ENCODE data around the gene TP63.

The TP63 gene

DNA sequence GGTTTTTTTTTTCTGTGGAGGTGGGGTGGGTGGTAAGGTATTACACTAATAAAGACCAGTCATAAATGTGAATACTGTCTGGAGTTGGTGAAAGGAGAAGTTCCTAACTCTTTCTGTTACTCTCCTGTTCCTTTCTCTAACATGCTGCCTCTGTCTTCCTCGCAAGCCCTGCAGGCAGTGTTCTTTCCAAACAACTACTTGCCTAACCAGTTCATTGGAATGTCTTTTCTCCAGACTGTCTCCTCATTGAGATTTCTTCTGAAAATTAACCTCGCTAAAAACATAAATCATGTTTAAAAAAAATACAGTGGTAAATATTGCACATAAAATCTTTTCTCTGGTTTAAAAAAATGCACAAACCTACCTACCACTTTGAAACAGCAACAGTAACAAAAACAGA is 135.2 kb downstream of the TP63 start:
- no peak for ATAC-seq
- TF ChIP-seq, protein P1, sequence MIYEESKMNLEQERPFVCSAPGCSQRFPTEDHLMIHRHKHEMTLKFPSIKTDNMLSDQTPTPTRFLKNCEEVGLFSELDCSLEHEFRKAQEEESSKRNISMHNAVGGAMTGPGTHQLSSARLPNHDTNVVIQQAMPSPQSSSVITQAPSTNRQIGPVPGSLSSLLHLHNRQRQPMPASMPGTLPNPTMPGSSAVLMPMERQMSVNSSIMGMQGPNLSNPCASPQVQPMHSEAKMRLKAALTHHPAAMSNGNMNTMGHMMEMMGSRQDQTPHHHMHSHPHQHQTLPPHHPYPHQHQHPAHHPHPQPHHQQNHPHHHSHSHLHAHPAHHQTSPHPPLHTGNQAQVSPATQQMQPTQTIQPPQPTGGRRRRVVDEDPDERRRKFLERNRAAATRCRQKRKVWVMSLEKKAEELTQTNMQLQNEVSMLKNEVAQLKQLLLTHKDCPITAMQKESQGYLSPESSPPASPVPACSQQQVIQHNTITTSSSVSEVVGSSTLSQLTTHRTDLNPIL (CRISPR knock-in tag; IDR thresholded peaks at IDR 0.05; ENCODE audit: low read depth) = no peak
- TF ChIP-seq ZFP3 (CRISPR knock-in tag; IDR thresholded peaks at IDR 0.05) (no peak), ZC3H10 (CRISPR knock-in tag; IDR thresholded peaks at IDR 0.05) (no peak), SNAI2 (CRISPR knock-in tag; IDR thresholded peaks at IDR 0.05) (no peak), CSDC2 (CRISPR knock-in tag; IDR thresholded peaks at IDR 0.05) (no peak), TCF4 (CRISPR knock-in tag; IDR thresholded peaks at IDR 0.05; ENCODE audit: borderline replicate concordance) (no peak), GLIS3 (CRISPR knock-in tag; IDR thresholded peaks at IDR 0.05) (no peak), PPARA (CRISPR knock-in tag; IDR thresholded peaks at IDR 0.05; ENCODE audit: borderline replicate concordance) (no peak), ISL1 (CRISPR knock-in tag; IDR thresholded peaks at IDR 0.05) (no peak)
- TF ChIP-seq, protein P2, sequence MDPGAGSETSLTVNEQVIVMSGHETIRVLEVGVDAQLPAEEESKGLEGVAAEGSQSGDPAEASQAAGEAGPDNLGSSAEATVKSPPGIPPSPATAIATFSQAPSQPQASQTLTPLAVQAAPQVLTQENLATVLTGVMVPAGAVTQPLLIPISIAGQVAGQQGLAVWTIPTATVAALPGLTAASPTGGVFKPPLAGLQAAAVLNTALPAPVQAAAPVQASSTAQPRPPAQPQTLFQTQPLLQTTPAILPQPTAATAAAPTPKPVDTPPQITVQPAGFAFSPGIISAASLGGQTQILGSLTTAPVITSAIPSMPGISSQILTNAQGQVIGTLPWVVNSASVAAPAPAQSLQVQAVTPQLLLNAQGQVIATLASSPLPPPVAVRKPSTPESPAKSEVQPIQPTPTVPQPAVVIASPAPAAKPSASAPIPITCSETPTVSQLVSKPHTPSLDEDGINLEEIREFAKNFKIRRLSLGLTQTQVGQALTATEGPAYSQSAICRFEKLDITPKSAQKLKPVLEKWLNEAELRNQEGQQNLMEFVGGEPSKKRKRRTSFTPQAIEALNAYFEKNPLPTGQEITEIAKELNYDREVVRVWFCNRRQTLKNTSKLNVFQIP (CRISPR knock-in tag; IDR thresholded peaks at IDR 0.05; ENCODE audit: borderline replicate concordance, low read depth) = no peak
- TF ChIP-seq, protein P3, sequence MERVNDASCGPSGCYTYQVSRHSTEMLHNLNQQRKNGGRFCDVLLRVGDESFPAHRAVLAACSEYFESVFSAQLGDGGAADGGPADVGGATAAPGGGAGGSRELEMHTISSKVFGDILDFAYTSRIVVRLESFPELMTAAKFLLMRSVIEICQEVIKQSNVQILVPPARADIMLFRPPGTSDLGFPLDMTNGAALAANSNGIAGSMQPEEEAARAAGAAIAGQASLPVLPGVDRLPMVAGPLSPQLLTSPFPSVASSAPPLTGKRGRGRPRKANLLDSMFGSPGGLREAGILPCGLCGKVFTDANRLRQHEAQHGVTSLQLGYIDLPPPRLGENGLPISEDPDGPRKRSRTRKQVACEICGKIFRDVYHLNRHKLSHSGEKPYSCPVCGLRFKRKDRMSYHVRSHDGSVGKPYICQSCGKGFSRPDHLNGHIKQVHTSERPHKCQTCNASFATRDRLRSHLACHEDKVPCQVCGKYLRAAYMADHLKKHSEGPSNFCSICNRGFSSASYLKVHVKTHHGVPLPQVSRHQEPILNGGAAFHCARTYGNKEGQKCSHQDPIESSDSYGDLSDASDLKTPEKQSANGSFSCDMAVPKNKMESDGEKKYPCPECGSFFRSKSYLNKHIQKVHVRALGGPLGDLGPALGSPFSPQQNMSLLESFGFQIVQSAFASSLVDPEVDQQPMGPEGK (CRISPR knock-in tag; IDR thresholded peaks at IDR 0.05; ENCODE audit: borderline replicate concordance) = no peak

DNA sequence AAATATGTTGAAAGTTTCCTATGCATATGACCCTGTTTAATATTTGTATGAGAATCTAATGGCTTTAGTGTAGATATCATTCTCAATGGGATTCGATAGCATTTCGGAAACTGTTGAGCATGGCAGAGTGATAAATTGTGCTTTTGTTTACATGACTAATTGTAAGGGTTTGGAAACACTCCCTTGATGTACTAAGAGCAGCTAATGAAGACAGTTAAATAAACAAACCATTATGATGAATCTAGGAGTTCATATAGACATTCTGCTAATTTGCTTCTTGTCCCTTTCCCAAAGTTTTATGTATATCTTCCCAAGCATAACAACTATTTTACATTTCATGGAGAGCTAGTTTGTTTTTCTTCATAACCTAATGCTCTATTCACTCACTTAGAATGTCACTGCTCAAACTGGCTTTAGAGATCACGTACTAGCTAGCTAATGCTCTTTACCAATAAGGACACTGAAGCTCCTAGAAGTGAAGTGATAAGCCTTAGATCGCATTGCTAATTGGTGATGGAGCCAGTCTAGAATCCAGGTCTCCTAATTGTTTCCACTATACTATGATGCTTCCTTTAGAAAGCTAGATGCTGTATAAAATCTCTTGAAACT is 140.8 kb downstream of the TP63 start:
- no peak for ATAC-seq
- TF ChIP-seq GLIS3 (CRISPR knock-in tag; IDR thresholded peaks at IDR 0.05) = no peak
- TF ChIP-seq, protein P2 (CRISPR knock-in tag; IDR thresholded peaks at IDR 0.05; ENCODE audit: borderline replicate concordance, low read depth) = no peak
- TF ChIP-seq ESRRG (CRISPR knock-in tag; IDR thresholded peaks at IDR 0.05) = no peak
- no peak for TF ChIP-seq ISL1 (CRISPR knock-in tag; IDR thresholded peaks at IDR 0.05)
- TF ChIP-seq, protein P4, sequence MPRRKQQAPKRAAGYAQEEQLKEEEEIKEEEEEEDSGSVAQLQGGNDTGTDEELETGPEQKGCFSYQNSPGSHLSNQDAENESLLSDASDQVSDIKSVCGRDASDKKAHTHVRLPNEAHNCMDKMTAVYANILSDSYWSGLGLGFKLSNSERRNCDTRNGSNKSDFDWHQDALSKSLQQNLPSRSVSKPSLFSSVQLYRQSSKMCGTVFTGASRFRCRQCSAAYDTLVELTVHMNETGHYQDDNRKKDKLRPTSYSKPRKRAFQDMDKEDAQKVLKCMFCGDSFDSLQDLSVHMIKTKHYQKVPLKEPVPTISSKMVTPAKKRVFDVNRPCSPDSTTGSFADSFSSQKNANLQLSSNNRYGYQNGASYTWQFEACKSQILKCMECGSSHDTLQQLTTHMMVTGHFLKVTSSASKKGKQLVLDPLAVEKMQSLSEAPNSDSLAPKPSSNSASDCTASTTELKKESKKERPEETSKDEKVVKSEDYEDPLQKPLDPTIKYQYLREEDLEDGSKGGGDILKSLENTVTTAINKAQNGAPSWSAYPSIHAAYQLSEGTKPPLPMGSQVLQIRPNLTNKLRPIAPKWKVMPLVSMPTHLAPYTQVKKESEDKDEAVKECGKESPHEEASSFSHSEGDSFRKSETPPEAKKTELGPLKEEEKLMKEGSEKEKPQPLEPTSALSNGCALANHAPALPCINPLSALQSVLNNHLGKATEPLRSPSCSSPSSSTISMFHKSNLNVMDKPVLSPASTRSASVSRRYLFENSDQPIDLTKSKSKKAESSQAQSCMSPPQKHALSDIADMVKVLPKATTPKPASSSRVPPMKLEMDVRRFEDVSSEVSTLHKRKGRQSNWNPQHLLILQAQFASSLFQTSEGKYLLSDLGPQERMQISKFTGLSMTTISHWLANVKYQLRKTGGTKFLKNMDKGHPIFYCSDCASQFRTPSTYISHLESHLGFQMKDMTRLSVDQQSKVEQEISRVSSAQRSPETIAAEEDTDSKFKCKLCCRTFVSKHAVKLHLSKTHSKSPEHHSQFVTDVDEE (CRISPR knock-in tag; IDR thresholded peaks at IDR 0.05) = no peak
- no peak for TF ChIP-seq ZNF565 (CRISPR knock-in tag; conservative IDR thresholded peaks at IDR 0.05; ENCODE audit: low read depth)
- no peak for TF ChIP-seq ZFP3 (CRISPR knock-in tag; IDR thresholded peaks at IDR 0.05)
- no peak for TF ChIP-seq ZC3H10 (CRISPR knock-in tag; IDR thresholded peaks at IDR 0.05)
- no peak for TF ChIP-seq RARB (CRISPR knock-in tag; IDR thresholded peaks at IDR 0.05)
- TF ChIP-seq PPARA (CRISPR knock-in tag; IDR thresholded peaks at IDR 0.05; ENCODE audit: borderline replicate concordance) = no peak
- TF ChIP-seq OSR1 (CRISPR knock-in tag; IDR thresholded peaks at IDR 0.05) = no peak
- TF ChIP-seq SNAI2 (CRISPR knock-in tag; IDR thresholded peaks at IDR 0.05) = no peak
- TF ChIP-seq, protein P1 (CRISPR knock-in tag; IDR thresholded peaks at IDR 0.05; ENCODE audit: low read depth) = no peak

DNA sequence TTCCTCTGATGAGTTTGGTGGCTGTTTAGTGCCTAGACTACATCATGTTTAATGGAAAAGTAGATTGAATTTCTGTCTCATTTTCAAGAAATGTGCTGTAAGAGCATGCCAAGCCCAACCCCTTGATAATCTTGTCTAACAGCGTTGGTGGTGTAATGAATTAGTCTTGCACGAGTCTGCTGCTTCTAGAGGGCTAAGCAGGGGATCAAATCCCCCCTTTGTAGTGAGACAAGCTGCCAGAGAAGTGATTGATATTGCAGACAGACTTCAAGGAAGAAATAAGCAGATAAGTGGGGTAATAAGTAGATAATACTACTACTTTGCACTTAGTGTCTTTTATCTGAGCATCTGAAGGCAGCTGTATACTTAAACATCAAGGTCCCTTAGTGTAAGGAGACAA is 141.4 kb downstream of the TP63 start:
- no peak for ATAC-seq
- TF ChIP-seq ZFP3 (CRISPR knock-in tag; IDR thresholded peaks at IDR 0.05) (no peak), TCF4 (CRISPR knock-in tag; IDR thresholded peaks at IDR 0.05; ENCODE audit: borderline replicate concordance) (no peak), ZNF70 (CRISPR knock-in tag; IDR thresholded peaks at IDR 0.05) (no peak), SNAI2 (CRISPR knock-in tag; IDR thresholded peaks at IDR 0.05) (no peak), GLIS3 (CRISPR knock-in tag; IDR thresholded peaks at IDR 0.05) (no peak), ZNF565 (CRISPR knock-in tag; conservative IDR thresholded peaks at IDR 0.05; ENCODE audit: low read depth) (no peak), ZC3H10 (CRISPR knock-in tag; IDR thresholded peaks at IDR 0.05) (no peak), TOX (CRISPR knock-in tag; IDR thresholded peaks at IDR 0.05; ENCODE audit: borderline replicate concordance) (no peak), PPARA (CRISPR knock-in tag; IDR thresholded peaks at IDR 0.05; ENCODE audit: borderline replicate concordance) (no peak)
- TF ChIP-seq, protein P5, sequence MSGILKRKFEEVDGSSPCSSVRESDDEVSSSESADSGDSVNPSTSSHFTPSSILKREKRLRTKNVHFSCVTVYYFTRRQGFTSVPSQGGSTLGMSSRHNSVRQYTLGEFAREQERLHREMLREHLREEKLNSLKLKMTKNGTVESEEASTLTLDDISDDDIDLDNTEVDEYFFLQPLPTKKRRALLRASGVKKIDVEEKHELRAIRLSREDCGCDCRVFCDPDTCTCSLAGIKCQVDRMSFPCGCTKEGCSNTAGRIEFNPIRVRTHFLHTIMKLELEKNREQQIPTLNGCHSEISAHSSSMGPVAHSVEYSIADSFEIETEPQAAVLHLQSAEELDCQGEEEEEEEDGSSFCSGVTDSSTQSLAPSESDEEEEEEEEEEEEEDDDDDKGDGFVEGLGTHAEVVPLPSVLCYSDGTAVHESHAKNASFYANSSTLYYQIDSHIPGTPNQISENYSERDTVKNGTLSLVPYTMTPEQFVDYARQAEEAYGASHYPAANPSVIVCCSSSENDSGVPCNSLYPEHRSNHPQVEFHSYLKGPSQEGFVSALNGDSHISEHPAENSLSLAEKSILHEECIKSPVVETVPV (CRISPR knock-in tag; IDR thresholded peaks at IDR 0.05) = no peak
- TF ChIP-seq, protein P1 (CRISPR knock-in tag; IDR thresholded peaks at IDR 0.05; ENCODE audit: low read depth) = no peak
- TF ChIP-seq, protein P3 (CRISPR knock-in tag; IDR thresholded peaks at IDR 0.05; ENCODE audit: borderline replicate concordance) = no peak

Data from SK-N-SH treated with all-trans-retinoic acid at 6 μM for 48 hours (cell line).